ENCODE measurements around the gene CDK8.

Gene CDK8

DNA sequence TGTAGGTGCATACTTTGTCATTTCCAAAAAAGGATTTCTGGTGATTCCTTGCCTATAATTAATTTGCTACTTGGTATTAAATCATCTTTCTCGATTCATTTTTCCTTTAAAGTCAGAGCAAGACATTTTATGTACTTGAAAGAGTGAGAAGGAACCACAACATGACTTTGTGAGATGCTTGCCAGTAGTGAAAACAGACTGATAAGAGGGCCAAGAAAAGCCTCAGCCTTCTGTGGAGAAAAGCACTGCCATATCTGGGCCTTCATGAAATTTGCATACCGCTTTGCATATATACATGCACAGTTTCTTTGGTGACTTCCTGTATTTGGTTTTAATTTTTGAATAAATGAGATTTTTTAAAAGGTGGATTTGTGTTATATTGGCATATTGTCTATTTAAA lies 128.4 kb downstream of the CDK8 start:
- no peak for DNase-seq (ENCODE audit: low read depth in 3 of 3)

DNA sequence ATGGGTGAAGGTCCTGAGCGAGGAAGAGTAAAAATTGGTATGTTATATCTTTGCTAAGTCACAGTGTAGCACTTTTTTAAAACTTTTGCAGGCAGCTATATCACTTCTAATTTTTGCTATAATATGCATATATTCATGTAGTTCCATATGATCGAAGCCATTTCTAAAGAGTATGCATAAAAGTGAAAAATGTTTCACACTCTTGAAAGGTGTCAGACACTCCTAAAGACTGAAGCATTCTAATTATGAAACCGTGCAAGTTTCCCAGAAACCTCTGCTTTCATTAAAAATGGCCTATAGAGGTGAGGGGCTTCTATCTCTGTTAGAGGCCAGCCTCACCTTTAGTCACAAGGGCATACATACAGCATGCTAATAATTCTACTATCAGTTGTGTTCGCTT lies 128.9 kb downstream of the CDK8 start:
- no peak for DNase-seq (ENCODE audit: low read depth in 3 of 3)

- DNase-seq (ENCODE audit: low read depth in 3 of 3): no peak
Measured at GRCh38 chr13:26384587-26384986, 130.7 kb downstream of the CDK8 start.

GRCh38 chr13:26386026-26386425 lies 132.1 kb downstream of the CDK8 start:
- DNase-seq (ENCODE audit: low read depth in 3 of 3): no peak

DNA sequence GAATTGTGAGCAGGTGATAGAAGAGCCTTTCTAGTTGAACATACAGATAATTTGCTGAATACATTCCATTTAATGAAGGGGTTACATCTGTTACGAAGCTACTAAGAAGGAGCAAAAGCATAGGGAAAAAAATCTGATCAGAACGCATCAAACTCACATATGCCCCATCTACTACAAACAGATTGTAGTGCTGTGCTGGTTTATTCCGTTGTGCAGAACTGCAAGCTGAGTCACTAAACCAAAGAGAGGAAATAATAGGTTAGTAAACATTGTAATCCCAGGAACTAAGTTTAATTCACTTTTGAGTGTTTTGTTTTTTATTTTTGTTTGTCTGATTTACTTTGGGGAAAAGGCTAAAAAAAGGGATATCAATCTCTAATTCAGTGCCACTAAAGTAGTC lies 136.3 kb downstream of the CDK8 start:
- DNase-seq (ENCODE audit: low read depth in 3 of 3): no peak

- no peak for DNase-seq (ENCODE audit: low read depth in 3 of 3)
Measured at GRCh38 chr13:26400545-26400944, 146.6 kb downstream of the CDK8 start.

GRCh38 chr13:26401069-26401468 lies 147.1 kb downstream of the CDK8 start:
- DNase-seq (ENCODE audit: low read depth in 3 of 3): no peak

DNA sequence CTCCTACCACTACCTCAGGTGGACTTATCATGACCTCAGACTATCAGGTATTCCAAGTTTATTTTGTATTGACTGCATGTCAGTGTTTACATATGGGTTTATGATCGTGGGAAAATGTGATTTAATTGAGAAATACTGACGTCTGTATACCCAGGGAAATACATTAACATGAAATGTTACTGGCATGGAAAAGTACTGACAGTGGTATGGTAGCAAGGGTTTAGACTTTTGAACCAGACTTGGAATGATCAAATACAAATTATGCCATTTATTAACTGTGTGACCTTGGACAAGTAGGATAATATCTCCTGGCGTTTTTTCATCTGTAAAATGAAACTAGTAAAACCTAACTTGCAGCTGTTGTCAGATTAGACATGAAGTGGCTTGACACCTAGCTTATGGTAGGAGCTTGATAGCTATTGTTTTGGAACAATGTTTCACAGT lies 147.7 kb downstream of the CDK8 start:
- DNase-seq (ENCODE audit: low read depth in 3 of 3): no peak

GRCh38 chr13:26406791-26407190 lies 152.9 kb downstream of the CDK8 start:
- DNase-seq (ENCODE audit: low read depth in 3 of 3): no peak

- no peak for DNase-seq (ENCODE audit: low read depth in 3 of 3)
Measured at GRCh38 chr13:26411206-26411605, 157.3 kb downstream of the CDK8 start.

DNA sequence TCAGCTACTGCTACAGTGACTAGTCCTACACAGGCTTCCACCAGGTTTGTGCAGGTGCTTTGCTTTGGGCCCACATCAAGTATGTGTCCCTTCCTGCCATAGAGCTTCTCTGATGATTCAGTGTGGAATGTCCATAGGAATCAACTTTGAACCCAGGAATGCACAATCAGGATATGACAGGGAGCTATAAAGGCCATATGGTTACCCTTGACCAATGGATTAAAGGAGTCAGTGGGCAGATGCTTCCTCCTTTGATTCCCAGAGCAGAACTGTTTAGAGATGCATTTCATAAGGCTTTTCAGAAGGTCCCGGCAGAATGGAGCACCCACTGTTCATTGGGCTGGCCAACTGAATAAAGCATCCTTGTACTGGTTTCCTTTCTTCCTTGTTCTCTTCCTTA lies 158.3 kb downstream of the CDK8 start:
- no peak for DNase-seq (ENCODE audit: low read depth in 3 of 3)

DNA sequence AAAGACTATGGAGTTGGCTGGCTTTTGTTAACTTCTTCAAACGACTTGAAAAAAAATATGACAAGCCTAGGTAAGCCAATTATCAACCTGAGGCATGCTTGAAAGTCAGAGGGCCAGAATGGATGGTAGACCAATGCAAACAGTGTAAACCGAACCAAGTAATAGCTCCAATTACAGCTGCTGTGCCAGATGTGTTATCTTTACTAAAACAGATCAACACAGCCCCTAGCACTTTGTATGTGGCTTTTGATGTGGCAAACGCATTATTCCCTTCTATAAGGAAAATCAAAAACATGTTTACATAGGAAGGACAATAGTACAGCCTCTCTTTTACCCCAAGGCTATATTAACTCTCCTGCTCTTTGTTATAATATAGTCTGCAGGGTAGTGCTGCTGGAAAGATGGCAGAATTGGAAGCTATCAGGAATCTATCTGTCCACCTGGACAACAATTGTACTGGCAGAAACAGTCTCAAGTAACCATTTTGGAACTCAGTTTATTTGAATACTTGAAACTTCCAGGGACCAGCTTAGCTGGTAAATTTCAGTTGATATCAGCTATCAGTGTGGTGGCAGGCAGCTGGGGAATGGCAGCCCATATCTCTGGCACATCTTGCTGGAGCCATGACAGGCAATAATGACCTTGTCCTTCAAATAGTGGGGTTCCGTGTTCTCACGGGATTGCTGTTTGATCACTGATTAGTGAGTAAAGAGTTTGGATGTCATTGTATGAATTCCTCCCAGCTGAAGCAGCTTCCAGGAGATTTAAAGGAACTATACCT lies 159.2 kb downstream of the CDK8 start:
- DNase-seq (ENCODE audit: low read depth in 3 of 3): no peak

DNA sequence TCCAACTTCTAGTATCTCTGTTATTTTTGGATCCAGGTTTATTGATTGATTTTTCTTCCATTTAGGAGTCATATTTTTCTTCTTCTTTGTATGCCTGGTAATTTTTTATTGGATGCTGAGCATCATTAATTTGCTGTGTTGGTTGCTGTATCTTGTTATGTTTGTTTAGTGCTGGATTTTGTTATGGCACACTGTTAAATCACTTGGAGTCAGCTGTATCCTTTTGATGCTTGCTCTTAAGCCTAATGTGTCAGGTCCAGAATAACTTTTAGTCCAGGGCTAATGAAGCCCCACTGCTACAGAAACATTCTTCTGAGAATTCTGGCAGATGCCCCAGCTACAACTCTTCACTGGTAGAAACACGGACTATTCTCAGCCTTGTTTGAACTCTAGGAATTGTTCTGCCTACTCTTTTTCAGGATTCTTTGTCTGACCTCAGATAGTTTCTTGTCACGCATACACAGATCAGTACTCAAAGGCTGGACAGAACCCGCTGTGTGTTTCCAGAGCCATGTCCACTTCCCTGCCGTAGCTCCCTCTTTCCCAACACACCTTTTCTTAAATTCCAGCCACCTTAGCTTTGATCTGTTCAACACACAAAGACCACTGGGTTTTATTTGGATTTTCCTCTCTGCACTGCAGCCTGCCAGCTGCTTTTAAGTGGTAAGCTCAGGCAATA lies 166.5 kb downstream of the CDK8 start:
- DNase-seq (ENCODE audit: low read depth in 3 of 3): no peak

DNA sequence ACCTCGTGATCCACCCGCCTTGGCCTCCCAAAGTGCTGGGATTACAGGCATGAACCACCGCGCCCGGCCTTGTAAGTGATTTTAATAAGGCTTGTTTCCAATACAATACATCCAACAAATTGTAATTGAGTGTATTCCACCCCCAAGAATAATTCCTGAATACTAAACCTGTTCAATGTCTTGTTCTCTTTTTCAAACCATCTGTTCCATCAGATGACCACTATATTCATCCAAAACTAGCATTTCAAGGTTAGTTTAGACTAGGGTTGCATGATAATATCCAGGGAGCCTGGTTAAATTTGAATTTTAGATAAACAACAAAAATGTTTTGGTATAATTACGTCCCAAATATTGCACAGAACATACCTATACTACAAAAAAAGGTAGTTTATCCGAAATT lies 168.1 kb downstream of the CDK8 start:
- no peak for DNase-seq (ENCODE audit: low read depth in 3 of 3)

DNA sequence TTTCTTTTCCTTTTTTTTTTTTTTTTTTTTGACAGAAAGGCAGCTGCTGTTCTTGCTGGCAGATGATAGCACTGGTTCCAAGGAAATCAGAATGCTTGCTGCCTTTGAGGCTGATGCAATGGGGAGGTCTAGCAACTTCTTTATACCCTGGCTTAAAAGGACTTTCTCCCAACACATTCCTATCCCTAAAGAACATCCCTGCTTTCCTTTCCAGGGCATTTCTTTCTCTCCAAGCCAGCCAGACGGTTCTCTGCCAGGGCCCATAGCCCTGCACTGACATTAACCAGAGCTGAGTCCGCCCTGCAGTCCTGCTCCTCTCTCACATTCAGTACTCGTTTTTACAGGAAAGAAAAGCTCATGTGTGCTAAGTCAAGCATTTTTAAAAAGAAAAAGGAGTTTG lies 169.7 kb downstream of the CDK8 start:
- no peak for DNase-seq (ENCODE audit: low read depth in 3 of 3)

- no peak for DNase-seq (ENCODE audit: low read depth in 3 of 3)
Measured at GRCh38 chr13:26424181-26424580, 170.3 kb downstream of the CDK8 start.

- no peak for DNase-seq (ENCODE audit: low read depth in 3 of 3)
Measured at GRCh38 chr13:26425443-26426358, 171.8 kb downstream of the CDK8 start.

GRCh38 chr13:26433776-26434175 lies 179.8 kb downstream of the CDK8 start:
- no peak for DNase-seq (ENCODE audit: low read depth in 3 of 3)

GRCh38 chr13:26435171-26435570 lies 181.2 kb downstream of the CDK8 start:
- no peak for DNase-seq (ENCODE audit: low read depth in 3 of 3)

DNA sequence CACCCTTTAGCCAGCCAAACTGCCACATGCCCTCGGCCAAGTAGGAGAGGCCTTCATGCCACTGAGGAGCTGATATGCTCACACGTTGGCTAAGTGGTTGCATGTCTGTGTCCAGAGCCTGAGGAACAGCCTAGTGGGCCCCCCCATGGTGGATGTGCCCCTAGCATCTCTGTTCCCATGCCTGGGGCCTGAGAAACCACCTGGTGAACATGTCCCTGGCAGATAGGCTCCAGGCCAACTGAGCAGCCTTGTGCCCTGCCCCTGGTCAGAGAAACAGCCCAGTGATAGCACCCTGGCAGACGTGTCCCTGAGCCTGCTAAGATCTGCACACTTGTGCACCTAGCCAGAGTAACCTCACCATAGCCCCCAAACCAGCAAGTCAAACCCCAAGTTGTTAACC lies 181.7 kb downstream of the CDK8 start:
- no peak for DNase-seq (ENCODE audit: low read depth in 3 of 3)

GRCh38 chr13:26436914-26437313 lies 183.0 kb downstream of the CDK8 start:
- DNase-seq (ENCODE audit: low read depth in 3 of 3): no peak

DNA sequence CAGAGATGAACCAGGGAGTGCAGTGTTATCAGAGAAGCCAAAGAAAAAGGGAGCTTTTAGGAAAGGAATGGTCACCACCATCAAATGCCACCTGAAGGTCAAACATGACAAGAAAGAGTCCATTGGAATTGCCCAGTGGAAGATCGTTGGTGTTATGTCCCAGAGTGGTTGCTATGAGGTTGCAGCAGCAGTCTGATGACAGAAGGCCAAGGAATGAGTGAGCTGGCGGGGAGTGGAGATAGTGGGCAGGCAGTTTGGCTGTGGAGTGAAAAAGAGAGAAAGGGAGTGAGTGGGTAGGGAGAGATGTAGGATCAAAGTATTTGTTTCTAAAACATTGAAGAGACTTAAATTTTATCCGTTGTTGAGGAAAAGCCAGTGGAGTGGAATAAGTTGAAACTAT lies 186.2 kb downstream of the CDK8 start:
- DNase-seq (ENCODE audit: low read depth in 3 of 3): no peak
